SK-N-SH (cell line): Measurements from ENCODE around the gene RASAL2. TPM values are rescaled to one million over a fixed set of nuclear protein-coding genes. Genes with fewer than 3 reads are reported as not detected.

Experiments
- CTCF ChIA-PET: fragments of 300-600, 350-600 bp; formaldehyde crosslinking; extraction: SDS; loops from one replicate; lab custom pipeline; 2021; lab: Yijun Ruan, JAX
- POLR2A ChIA-PET: fragments of 350-600 bp; sonication (Branson Sonifier 250); formaldehyde crosslinking; extraction: SDS; loops from one replicate; lab custom pipeline; 2020; ENCODE audit warnings: antibody characterized with exemption, inconsistent platforms; lab: Yijun Ruan, JAX
- DNase-seq: peaks from one replicate; pipeline ENCODE4 v3.0.0; 2012
- H2AFZ ChIP-seq: fragments of 200-600 bp; sonication (generic); 2 replicates; pipeline ENCODE4 v1.8.1; 2016; ENCODE audit warnings: antibody characterized with exemption, mild to moderate bottlenecking, low read depth
- H3F3A ChIP-seq: fragments of 200-600 bp; sonication (generic); replicated peaks from 2 replicates; pipeline ENCODE3; 2016; ENCODE audit warnings: antibody characterized with exemption, mild to moderate bottlenecking; ENCODE audit not compliant: insufficient read depth
- H3K27ac ChIP-seq, 2 experiments: fragments of 200-500 bp in 1 of 2; fragments of 200-600 bp in 1 of 2; sonication (Bioruptor generic) in 1 of 2; sonication (generic), shearing (Covaris generic) in 1 of 2; 2 replicates each; pipeline versions ENCODE4 v1.5.1 to v1.6.1; 2014 to 2016; ENCODE audit warnings: low read depth in 2 of 2, inconsistent platforms in 1 of 2, low read length in 1 of 2, mild to moderate bottlenecking in 1 of 2, mixed read lengths in 1 of 2
- H3K27me3 ChIP-seq: fragments of 200-600 bp; sonication (generic), shearing (Covaris generic); 2 replicates; pipeline ENCODE4 v1.6.1; 2016; ENCODE audit warnings: mixed run types; ENCODE audit not compliant: insufficient read depth
- H3K36me3 ChIP-seq, 2 experiments: fragments of 200-500 bp in 1 of 2; fragments of 200-600 bp in 1 of 2; sonication (Bioruptor generic) in 1 of 2; sonication (generic) in 1 of 2; replicated peaks in 1 of 2; 2 replicates each; pipeline versions ENCODE3 to v1.5.1; 2014 to 2016; ENCODE audit warnings: low read length in 1 of 2, mild to moderate bottlenecking in 1 of 2; ENCODE audit not compliant: insufficient read depth in 2 of 2, control insufficient read depth in 1 of 2
- H3K4me1 ChIP-seq, 2 experiments: fragments of 200-500 bp in 1 of 2; fragments of 200-600 bp in 1 of 2; sonication (Bioruptor generic) in 1 of 2; sonication (generic), shearing (Covaris generic) in 1 of 2; 2 replicates each; pipeline versions ENCODE4 v1.5.1 to v1.6.1; 2014 to 2016; ENCODE audit warnings: low read depth in 1 of 2, low read length in 1 of 2, mixed run types in 1 of 2; ENCODE audit not compliant: insufficient read depth in 2 of 2, control insufficient read depth in 1 of 2
- H3K4me2 ChIP-seq: fragments of 200-600 bp; sonication (generic), shearing (Covaris generic); 2 replicates; pipeline ENCODE4 v1.6.1; 2017; ENCODE audit warnings: mixed run types
- H3K4me3 ChIP-seq, 2 experiments: fragments of 200-500 bp in 1 of 2; fragments of 200-600 bp in 1 of 2; sonication (Bioruptor generic) in 1 of 2; sonication (generic), shearing (Covaris generic) in 1 of 2; 2 replicates each; pipeline versions ENCODE4 v1.5.1 to v1.8.1; 2014 to 2016; ENCODE audit warnings: low read depth in 2 of 2, inconsistent platforms in 1 of 2, low read length in 1 of 2, mild to moderate bottlenecking in 1 of 2, mixed read lengths in 1 of 2, moderate library complexity in 1 of 2
- H3K79me2 ChIP-seq: fragments of 200-600 bp; sonication (generic); 2 replicates; pipeline ENCODE4 v1.8.1; 2017; ENCODE audit warnings: mild to moderate bottlenecking; ENCODE audit not compliant: insufficient read depth
- H3K9ac ChIP-seq: fragments of 200-600 bp; sonication (generic); 2 replicates; pipeline ENCODE4 v1.6.1; 2017; ENCODE audit warnings: mixed run types
- H3K9me2 ChIP-seq: fragments of 200-600 bp; sonication (generic); 2 replicates; pipeline ENCODE4 v1.6.1; 2017; ENCODE audit warnings: mixed run types
- H3K9me3 ChIP-seq: fragments of 200-600 bp; sonication (generic); 2 replicates; pipeline ENCODE4 v1.6.1; 2017; ENCODE audit warnings: mixed run types, mild to moderate bottlenecking, moderate library complexity
- H4K20me1 ChIP-seq: fragments of 200-600 bp; sonication (generic); 2 replicates; pipeline ENCODE4 v1.6.1; 2017; ENCODE audit warnings: mild to moderate bottlenecking, mixed run types; ENCODE audit not compliant: insufficient read depth
- FOXM1 ChIP-seq: IDR thresholded peaks from 2 replicates; pipeline ENCODE4 v1.4.0; 2012; ENCODE audit warnings: low read depth, mild to moderate bottlenecking
- NRF1 ChIP-seq: IDR thresholded peaks from 2 replicates; pipeline ENCODE4 v1.6.1; 2012; ENCODE audit warnings: low read depth, mild to moderate bottlenecking, low read length
- RAD21 ChIP-seq: IDR thresholded peaks from 2 replicates; pipeline ENCODE4 v1.6.1; 2012; ENCODE audit warnings: mild to moderate bottlenecking, low read length
- RFX5 ChIP-seq: IDR thresholded peaks from 2 replicates; pipeline ENCODE4 v1.6.1; 2012; ENCODE audit warnings: mild to moderate bottlenecking, improper control_type of control experiment, low read length
- SIN3A ChIP-seq: IDR thresholded peaks from 2 replicates; pipeline ENCODE4 v1.6.1; 2012; ENCODE audit warnings: low read depth, mild to moderate bottlenecking, low read length, moderate library complexity, borderline replicate concordance
- TEAD4 ChIP-seq: IDR thresholded peaks from 2 replicates; pipeline ENCODE4 v1.4.0; 2012; ENCODE audit warnings: mild to moderate bottlenecking, borderline replicate concordance; ENCODE audit not compliant: insufficient read depth
- USF2 ChIP-seq: fragments of 150-350 bp; IDR thresholded peaks from 2 replicates; pipeline ENCODE4 v1.6.1; 2017; ENCODE audit warnings: antibody characterized with exemption, low read length, low read depth, borderline replicate concordance
- WGBS: methylation state at CpG from one replicate; pipeline ENCODE4 v1.1.6; 2017; ENCODE audit warnings: low lambda C conversion rate; 5-methylcytosine and 5-hydroxymethylcytosine counted together
- polyA plus RNA-seq, 3 experiments: library from polyadenylated mRNA; depleted of rRNA; stranded (reverse); fragments of >200 nt; gene quantifications; 2 replicates each; pipeline ENCODE4 v1.2.3, GENCODE V29; 2012

RASAL2 gene
- polyA plus RNA-seq, 1 of the 3 experiments (the other 2 are of a cell fraction), result 6.9 TPM

GRCh38 chr1:178091986-178092745 lies 1.7 kb upstream of the RASAL2 start:
- Histone ChIP-seq H3F3A (peaks cover 4% of the 10 kb centered on the region), H3K79me2 (peaks cover 35% of the 10 kb centered on the region)
- POLR2A ChIA-PET, result no interaction called here

GRCh38 chr1:178092878-178093493 lies 918 bp upstream of the RASAL2 start:
- Histone ChIP-seq H3K79me2 (peaks cover 43% of the 10 kb centered on the region), H3K9me3 (no peaks in the 10 kb centered on the region), H3K36me3 (no peaks in the 10 kb centered on the region), H3K4me1 (peaks cover 10 to 24% of the 10 kb centered on the region in 2 experiments), H4K20me1 (peaks cover 10% of the 10 kb centered on the region), H3K4me3 (peak overlapping the region; percentile 73 to 99), H2AFZ (peak overlapping the region; percentile 84), H3K9ac (peak overlapping the region; percentile 72), H3F3A (peaks cover 4% of the 10 kb centered on the region), H3K27me3 (no peaks in the 10 kb centered on the region), H3K9me2 (no peaks in the 10 kb centered on the region), H3K27ac (peak overlapping the region; percentile 77 to 88), H3K4me2 (peak overlapping the region; percentile 83)
- DNase-seq, result peak; percentile 63
- WGBS, result 2% methylated on average over 11 of the region's 11 CpGs
- ChIA-PET CTCF (interaction anchor here (1.3 to 2.2 kb wide), 6 partner anchors 9 to 207 kb away, joined by 3 to 9 read pairs (median 8); no protein-coding TSS in a partner anchor), POLR2A (interaction anchor here (2.0 kb wide), 1 partner anchor 61 kb away, joined by 5 read pairs; no protein-coding TSS in a partner anchor)
- TF ChIP-seq SIN3A (0 out of 2 replicates have a peak, but pooled peaks have one; percentile 26), TEAD4 (no peak), FOXM1 (no peak), USF2 (no peak)

More at GRCh38 chr1:178091986-178092745, 1.7 kb upstream of the RASAL2 start:
- DNase-seq, result no peak
- Histone ChIP-seq H3K9ac (peak overlapping the region; percentile 72; the same call in 1 of the 2 replicates), H2AFZ (peak overlapping the region; percentile 84; the same call in 1 of the 2 replicates), H4K20me1 (peaks cover 7% of the 10 kb centered on the region; the same call in 1 of the 2 replicates), H3K9me2 (no peaks in the 10 kb centered on the region), H3K4me2 (peak overlapping the region; percentile 83), H3K27ac (peak overlapping the region in 1 of 2 experiments; percentile 88; a peak in 1 of 4 replicates), H3K9me3 (no peaks in the 10 kb centered on the region), H3K27me3 (no peaks in the 10 kb centered on the region), H3K36me3 (no peaks in the 10 kb centered on the region), H3K4me1 (peaks cover 2 to 20% of the 10 kb centered on the region in 2 experiments; a peak in 3 of 4 replicates), H3K4me3 (no peak overlapping the region; a peak in 1 of 4 replicates)
- 66% methylated on average over 3 of the region's 3 CpGs for WGBS
- TF ChIP-seq RFX5 (no peak), FOXM1 (no peak), NRF1 (no peak), RAD21 (no peak)
- CTCF ChIA-PET, result no interaction called here
